ENCODE data around the gene PBRM1.

DNA sequence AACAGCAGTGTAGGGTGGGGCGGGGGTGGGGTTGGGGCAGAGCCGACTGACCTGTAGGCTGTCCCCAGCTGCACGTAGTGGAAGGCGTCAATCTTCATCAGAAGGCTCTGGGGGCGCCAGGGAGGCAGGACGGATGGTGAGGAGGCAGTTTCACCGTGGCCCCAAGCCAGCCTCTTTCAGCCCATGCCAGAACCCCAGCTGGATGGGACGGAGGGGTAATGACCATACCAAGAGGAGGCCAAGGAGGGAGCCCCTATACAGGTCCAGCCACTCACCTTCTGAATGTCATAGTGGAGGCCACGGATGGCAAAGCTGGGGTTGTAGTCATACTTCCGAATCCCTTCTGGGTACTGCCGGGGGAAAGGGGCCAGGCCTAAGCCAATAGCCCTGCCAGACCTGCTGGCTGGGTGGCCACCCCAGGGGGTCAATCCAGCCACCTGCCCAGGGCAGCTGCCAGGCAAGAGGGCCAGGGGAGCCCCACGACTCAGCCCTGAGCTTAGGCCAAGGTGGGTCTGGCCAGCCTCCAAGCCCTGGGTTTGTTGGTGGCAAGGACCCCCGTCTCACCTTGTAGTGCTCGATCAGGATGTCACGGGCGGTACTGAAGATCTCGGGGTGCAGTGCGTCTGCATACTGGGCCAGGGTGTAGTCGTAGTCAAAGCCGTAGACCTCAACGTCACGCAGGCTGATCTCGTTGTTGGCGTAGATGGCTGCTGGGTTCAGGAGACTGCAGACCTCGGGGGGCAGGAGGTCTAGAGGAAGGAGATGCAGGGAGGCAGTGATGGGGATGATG lies 156.9 kb downstream of the PBRM1 start:
- TF ChIP-seq, protein P1, sequence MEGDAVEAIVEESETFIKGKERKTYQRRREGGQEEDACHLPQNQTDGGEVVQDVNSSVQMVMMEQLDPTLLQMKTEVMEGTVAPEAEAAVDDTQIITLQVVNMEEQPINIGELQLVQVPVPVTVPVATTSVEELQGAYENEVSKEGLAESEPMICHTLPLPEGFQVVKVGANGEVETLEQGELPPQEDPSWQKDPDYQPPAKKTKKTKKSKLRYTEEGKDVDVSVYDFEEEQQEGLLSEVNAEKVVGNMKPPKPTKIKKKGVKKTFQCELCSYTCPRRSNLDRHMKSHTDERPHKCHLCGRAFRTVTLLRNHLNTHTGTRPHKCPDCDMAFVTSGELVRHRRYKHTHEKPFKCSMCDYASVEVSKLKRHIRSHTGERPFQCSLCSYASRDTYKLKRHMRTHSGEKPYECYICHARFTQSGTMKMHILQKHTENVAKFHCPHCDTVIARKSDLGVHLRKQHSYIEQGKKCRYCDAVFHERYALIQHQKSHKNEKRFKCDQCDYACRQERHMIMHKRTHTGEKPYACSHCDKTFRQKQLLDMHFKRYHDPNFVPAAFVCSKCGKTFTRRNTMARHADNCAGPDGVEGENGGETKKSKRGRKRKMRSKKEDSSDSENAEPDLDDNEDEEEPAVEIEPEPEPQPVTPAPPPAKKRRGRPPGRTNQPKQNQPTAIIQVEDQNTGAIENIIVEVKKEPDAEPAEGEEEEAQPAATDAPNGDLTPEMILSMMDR (IDR thresholded peaks at IDR 0.05): no peak
- TF ChIP-seq POLR2A (IDR thresholded peaks at IDR 0.05): no peak
